OCI-LY7 (cell line): ENCODE results near the gene EIF3D. TPM values are rescaled to one million over a fixed set of nuclear protein-coding genes. Genes with fewer than 3 reads are reported as not detected.

Source experiments
- BruUV-seq: library from RNA; stranded (reverse); fragments of 400-500 nt; replicated peaks from 2 replicates; lab custom pipeline; 2021; lab: Mats Ljungman, UMichigan
- CTCF ChIA-PET: fragments of 300-600 bp; sonication (Branson Sonifier 250); formaldehyde crosslinking; loops from one replicate; lab custom pipeline; 2022; ENCODE audit warnings: antibody characterized with exemption; ENCODE audit not compliant: unreplicated experiment; lab: Charles Lee
- POLR2A ChIA-PET: fragments of 300-600 bp; sonication (Branson Sonifier 250); formaldehyde crosslinking; loops from one replicate; lab custom pipeline; 2022; ENCODE audit warnings: antibody characterized with exemption; lab: Charles Lee
- DNase-seq: peaks from one replicate; pipeline ENCODE4 v3.0.0-alpha.2; 2015; ENCODE audit warnings: low spot score
- H2AFZ ChIP-seq: fragments of 200-600 bp; sonication (generic), shearing (Covaris generic); 2 replicates; pipeline ENCODE4 v1.6.1; 2014; ENCODE audit warnings: mild to moderate bottlenecking, antibody characterized with exemption, low read length, moderate library complexity
- H3K27ac ChIP-seq: fragments of 200-600 bp; sonication (generic); 2 replicates; pipeline ENCODE4 v1.5.1; 2014; ENCODE audit warnings: mixed run types, low read depth, mild to moderate bottlenecking, moderate library complexity, low read length, inconsistent platforms; ENCODE audit not compliant: poor library complexity, severe bottlenecking
- H3K36me3 ChIP-seq: fragments of 200-600 bp; sonication (generic); 2 replicates; pipeline ENCODE4 v1.6.1; 2014; ENCODE audit warnings: mild to moderate bottlenecking, antibody characterized with exemption, low read length, moderate library complexity, mixed read lengths; ENCODE audit not compliant: insufficient read depth
- H3K4me1 ChIP-seq: fragments of 200-600 bp; sonication (generic); 2 replicates; pipeline ENCODE4 v1.5.1; 2014; ENCODE audit warnings: mild to moderate bottlenecking, low read length; ENCODE audit not compliant: insufficient read depth, poor library complexity, severe bottlenecking
- H3K4me2 ChIP-seq: fragments of 200-600 bp; sonication (generic); 2 replicates; pipeline ENCODE4 v1.6.1; 2014; ENCODE audit warnings: mild to moderate bottlenecking, low read length
- H3K4me3 ChIP-seq: fragments of 200-600 bp; sonication (generic); 2 replicates; pipeline ENCODE4 v1.5.1; 2014; ENCODE audit warnings: mild to moderate bottlenecking, low read depth, low read length; ENCODE audit not compliant: poor library complexity, severe bottlenecking
- H3K79me2 ChIP-seq: fragments of 200-600 bp; sonication (generic); 2 replicates; pipeline ENCODE4 v1.6.1; 2016; ENCODE audit warnings: low read depth, mild to moderate bottlenecking, low read length, moderate library complexity, mixed read lengths; ENCODE audit not compliant: insufficient read depth
- H3K9me2 ChIP-seq: fragments of 200-600 bp; sonication (generic); 2 replicates; pipeline ENCODE4 v1.6.1; 2016; ENCODE audit warnings: mild to moderate bottlenecking, low read length, mixed read lengths; ENCODE audit not compliant: insufficient read depth
- H3K9me3 ChIP-seq: fragments of 200-600 bp; sonication (generic); 2 replicates; pipeline ENCODE4 v1.6.1; 2014; ENCODE audit warnings: mild to moderate bottlenecking, mixed run types, low read length, mixed read lengths
- H4K20me1 ChIP-seq: fragments of 200-600 bp; sonication (generic); 2 replicates; pipeline ENCODE4 v1.6.1; 2014; ENCODE audit warnings: mild to moderate bottlenecking, antibody characterized with exemption, low read length, moderate library complexity, mixed read lengths; ENCODE audit not compliant: insufficient read depth
- EZH2phosphoT487 ChIP-seq: fragments of 200-600 bp; sonication (generic); IDR thresholded peaks from 2 replicates; pipeline ENCODE4 v1.6.1; 2018; ENCODE audit warnings: low read depth, borderline replicate concordance, mild to moderate bottlenecking, mixed run types, antibody characterized with exemption, low read length, moderate library complexity, mixed read lengths
- intact Hi-C: fragments of 100-400 bp; cut with micrococcal nuclease; formaldehyde crosslinking; loops from one replicate; pipeline ENCODE4 v1.10.0; 2022; ENCODE audit not compliant: unreplicated experiment
- total RNA-seq, 2 experiments: library from RNA; depleted of rRNA in 1 of 2; stranded (reverse); fragments of >200 nt in 1 of 2; shearing (Covaris generic) in 1 of 2; gene quantifications; 2 replicates each; pipeline ENCODE4 v1.2.3, GENCODE V29; 2014 to 2022
- TF ChIP-seq, protein P1 (sequence below): fragments of 200-600 bp; sonication (generic); conservative IDR thresholded peaks from 2 replicates; pipeline ENCODE4 v1.5.1; 2014; ENCODE audit warnings: mild to moderate bottlenecking, antibody characterized with exemption, low read length, moderate library complexity, mixed read lengths

Gene EIF3D
- total RNA-seq, 2 experiments from 2014 or later, result 223 to 270 TPM

DNA sequence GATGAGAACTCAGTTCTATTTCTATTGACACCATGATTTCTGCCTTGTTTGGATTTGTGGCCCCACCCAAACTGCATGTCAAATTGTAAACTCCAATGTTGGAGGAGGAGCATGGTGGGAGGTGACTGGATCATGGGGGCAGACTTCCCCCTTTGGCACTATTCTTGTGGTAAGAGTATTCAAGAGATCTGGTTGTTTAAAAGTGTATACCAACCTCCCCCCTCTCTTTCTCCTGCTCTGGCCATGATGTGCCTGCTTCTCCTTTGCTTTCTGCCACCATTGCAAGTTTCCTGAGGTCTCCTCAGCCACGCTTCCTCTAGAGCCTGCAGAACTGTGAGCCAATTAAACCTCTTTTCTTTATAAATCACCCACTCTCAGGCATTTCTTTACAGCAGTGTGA, 14.2 kb downstream of the EIF3D start:
- Histone ChIP-seq H3K4me2 (no peak overlapping the region), H3K79me2 (no peaks in the 10 kb centered on the region), H4K20me1 (no peaks in the 10 kb centered on the region), H3K36me3 (peaks cover 99% of the 10 kb centered on the region), H3K4me1 (no peaks in the 10 kb centered on the region), H3K4me3 (no peak overlapping the region), H3K27ac (no peak overlapping the region), H3K9me3 (no peaks in the 10 kb centered on the region), H2AFZ (no peak overlapping the region), H3K9me2 (no peaks in the 10 kb centered on the region)
- no peak for DNase-seq
- TF ChIP-seq, protein P1, sequence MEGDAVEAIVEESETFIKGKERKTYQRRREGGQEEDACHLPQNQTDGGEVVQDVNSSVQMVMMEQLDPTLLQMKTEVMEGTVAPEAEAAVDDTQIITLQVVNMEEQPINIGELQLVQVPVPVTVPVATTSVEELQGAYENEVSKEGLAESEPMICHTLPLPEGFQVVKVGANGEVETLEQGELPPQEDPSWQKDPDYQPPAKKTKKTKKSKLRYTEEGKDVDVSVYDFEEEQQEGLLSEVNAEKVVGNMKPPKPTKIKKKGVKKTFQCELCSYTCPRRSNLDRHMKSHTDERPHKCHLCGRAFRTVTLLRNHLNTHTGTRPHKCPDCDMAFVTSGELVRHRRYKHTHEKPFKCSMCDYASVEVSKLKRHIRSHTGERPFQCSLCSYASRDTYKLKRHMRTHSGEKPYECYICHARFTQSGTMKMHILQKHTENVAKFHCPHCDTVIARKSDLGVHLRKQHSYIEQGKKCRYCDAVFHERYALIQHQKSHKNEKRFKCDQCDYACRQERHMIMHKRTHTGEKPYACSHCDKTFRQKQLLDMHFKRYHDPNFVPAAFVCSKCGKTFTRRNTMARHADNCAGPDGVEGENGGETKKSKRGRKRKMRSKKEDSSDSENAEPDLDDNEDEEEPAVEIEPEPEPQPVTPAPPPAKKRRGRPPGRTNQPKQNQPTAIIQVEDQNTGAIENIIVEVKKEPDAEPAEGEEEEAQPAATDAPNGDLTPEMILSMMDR, result no peak
- no peak for TF ChIP-seq EZH2phosphoT487
- ChIA-PET POLR2A (no interaction called here), CTCF (no interaction called here)
- intact Hi-C loops, result no loop called here
- BruUV-seq, result TSS peak; percentile 25

DNA sequence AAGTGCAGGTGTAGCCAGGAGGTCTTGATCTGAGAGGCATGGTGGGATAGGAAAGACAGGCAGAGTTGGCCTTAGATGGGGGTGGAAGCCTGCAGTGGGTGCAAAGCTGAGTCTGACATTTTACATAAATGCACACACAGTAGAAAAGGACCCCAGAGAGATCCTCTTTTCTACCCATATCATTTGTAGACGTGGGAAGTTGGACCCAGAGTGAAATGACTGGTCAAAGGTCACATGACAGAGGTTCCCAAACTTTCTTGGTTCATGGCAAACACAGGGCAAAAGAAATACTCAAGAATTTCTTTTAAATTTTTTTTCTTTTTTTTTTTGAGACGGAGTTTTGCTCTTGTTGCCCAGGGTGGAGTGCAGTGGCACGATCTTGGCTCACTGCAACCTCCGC, 16.0 kb downstream of the EIF3D start:
- H4K20me1 ChIP-seq, result no peaks in the 10 kb centered on the region
- no peak overlapping the region for H3K4me3 ChIP-seq
- H2AFZ ChIP-seq, result no peak overlapping the region
- no peaks in the 10 kb centered on the region for H3K9me2 ChIP-seq
- no peaks in the 10 kb centered on the region for H3K79me2 ChIP-seq
- H3K36me3 ChIP-seq, result peaks cover 88% of the 10 kb centered on the region
- ChIA-PET CTCF (no interaction called here), POLR2A (no interaction called here)
- intact Hi-C loops, result no loop called here
- TF ChIP-seq EZH2phosphoT487, result no peak
- TF ChIP-seq, protein P1, result no peak
- DNase-seq, result no peak
- H3K4me1 ChIP-seq, result no peaks in the 10 kb centered on the region
- H3K27ac ChIP-seq, result no peak overlapping the region
- H3K9me3 ChIP-seq, result no peaks in the 10 kb centered on the region
- no peak overlapping the region for H3K4me2 ChIP-seq
- BruUV-seq, result no TSS peak

GRCh38 chr22:36512333-36512732, 16.6 kb downstream of the EIF3D start:
- no TSS peak for BruUV-seq
- no peak for TF ChIP-seq EZH2phosphoT487
- TF ChIP-seq, protein P1, result no peak
- POLR2A ChIA-PET, result no interaction called here
- intact Hi-C loops, result no loop called here
- no peak overlapping the region for H3K4me2 ChIP-seq
- DNase-seq, result no peak
- peaks cover 81% of the 10 kb centered on the region for H3K36me3 ChIP-seq
- H3K9me2 ChIP-seq, result no peaks in the 10 kb centered on the region
- no peak overlapping the region for H2AFZ ChIP-seq
- CTCF ChIA-PET, result no interaction called here
- peaks cover 4% of the 10 kb centered on the region for H3K4me1 ChIP-seq
- H3K79me2 ChIP-seq, result no peaks in the 10 kb centered on the region
- no peaks in the 10 kb centered on the region for H3K9me3 ChIP-seq
- no peak overlapping the region for H3K27ac ChIP-seq
- no peak overlapping the region for H3K4me3 ChIP-seq
- H4K20me1 ChIP-seq, result no peaks in the 10 kb centered on the region
